Measurements from ENCODE around the gene MYO1F. TPM values are rescaled to one million over a fixed set of nuclear protein-coding genes. Genes with fewer than 3 reads are reported as not detected.
"Not testable (repeated sequence)": the region's sequence is repeated elsewhere in the genome, so short reads cannot be mapped to it uniquely, and the experiment has no call there.

The MYO1F gene
- total RNA-seq (100 to 1,000 TPM; 270 to 305 TPM), total RNA-seq (297 to 357 reads per million in 2 donors)

DNA sequence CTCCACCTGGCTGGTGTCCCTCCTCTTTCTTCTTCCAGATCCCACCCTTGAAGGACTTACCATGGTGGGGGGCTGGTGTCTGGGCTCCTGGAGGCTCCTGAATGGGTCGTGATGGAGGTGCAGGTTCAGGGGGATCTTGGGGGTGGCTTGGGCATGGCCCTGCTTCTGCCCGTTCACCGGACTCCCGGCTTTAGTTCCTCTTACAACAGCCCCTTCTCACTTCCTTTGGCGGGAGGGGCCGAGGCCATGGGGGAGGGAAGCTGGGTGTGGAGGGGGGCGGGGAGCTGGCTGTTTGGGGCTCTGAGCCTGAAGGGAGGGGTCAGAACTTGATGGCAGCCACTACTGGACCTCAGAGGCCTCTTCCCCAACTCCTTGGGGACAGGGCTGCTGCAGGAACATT, at the start of gene MYO1F:
Gene MYO1F, minus strand, starts transcription at position 196 of the 400 bp plus-strand sequence. Its CDS starts 133 bp downstream, at position 63.
- Mint-ChIP-seq H3K4me3 (peak within 1 kb of the TSS; percentile 99), H3K27me3 (no peaks in the 10 kb centered on the region), H3K36me3 (ENCODE audit: low read depth) (peaks cover 11% of the 10 kb centered on the region), H3K4me1 (peaks cover 50% of the 10 kb centered on the region), H3K27ac (peak within 1 kb of the TSS; percentile 97)
- DNase-seq (peak in 1 of 3 donors; percentile 15), ATAC-seq (no peak)
- H3K9me3 ChIP-seq (ENCODE audit: control insufficient read depth, low read length, poor library complexity, severe bottlenecking) = no peaks in the 10 kb centered on the region

DNA sequence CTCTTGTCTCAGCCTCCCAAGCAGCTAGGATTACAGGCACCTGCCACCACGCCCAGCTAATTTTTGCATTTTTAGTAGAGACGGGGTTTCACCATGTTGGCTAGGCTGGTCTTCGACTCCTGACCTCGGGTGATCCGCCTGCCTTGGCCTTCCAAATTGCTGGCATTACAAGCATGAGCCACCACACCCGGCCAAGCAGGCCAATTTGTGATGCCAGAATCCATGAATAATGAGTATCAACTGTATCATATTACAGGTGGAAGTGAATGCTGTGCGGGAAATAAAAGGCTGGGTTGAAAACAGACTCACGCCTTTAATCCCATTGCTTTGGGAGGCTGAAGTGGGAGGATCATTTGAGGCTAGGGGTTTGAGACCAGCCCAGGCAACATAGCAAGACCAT, 49.6 kb upstream of the MYO1F start:
- ATAC-seq (no peak), DNase-seq (no peak)

DNA sequence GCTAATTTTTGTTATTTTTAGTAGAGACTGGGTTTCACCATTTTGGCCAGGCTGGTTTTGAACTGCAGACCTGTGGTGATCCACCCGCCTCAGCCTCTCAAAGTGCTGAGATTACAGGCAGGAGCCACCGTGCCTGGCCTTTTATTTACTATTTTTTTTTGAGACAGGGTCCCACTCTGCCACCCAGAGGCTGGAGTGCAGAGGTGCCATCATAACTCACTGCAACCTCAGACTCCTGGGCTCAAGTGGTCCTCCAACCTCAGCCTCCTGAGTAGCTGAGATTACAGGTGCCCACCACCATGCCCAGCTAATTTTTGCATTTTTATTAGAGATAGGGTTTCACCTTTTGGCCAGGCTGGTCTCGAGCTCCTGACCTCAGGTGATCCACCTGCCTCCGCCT, 45.6 kb upstream of the MYO1F start:
- ATAC-seq; H3K4me3 Mint-ChIP-seq; H3K36me3 Mint-ChIP-seq (ENCODE audit: low read depth); H3K4me1 Mint-ChIP-seq; DNase-seq; H3K27ac Mint-ChIP-seq; H3K9me3 ChIP-seq (ENCODE audit: control insufficient read depth, low read length, poor library complexity, severe bottlenecking): not testable (repeated sequence)
- peaks cover 15% of the 10 kb centered on the region for H3K27me3 Mint-ChIP-seq

More for the DNA sequence above, 49.6 kb upstream of the MYO1F start:
- Mint-ChIP-seq H3K27me3 (peaks cover 5% of the 10 kb centered on the region), H3K27ac (no peak overlapping the region), H3K4me3 (no peak overlapping the region), H3K36me3 (ENCODE audit: low read depth) (peaks cover 3% of the 10 kb centered on the region), H3K4me1 (peaks cover 3% of the 10 kb centered on the region)
- no peaks in the 10 kb centered on the region for H3K9me3 ChIP-seq (ENCODE audit: control insufficient read depth, low read length, poor library complexity, severe bottlenecking)

DNA sequence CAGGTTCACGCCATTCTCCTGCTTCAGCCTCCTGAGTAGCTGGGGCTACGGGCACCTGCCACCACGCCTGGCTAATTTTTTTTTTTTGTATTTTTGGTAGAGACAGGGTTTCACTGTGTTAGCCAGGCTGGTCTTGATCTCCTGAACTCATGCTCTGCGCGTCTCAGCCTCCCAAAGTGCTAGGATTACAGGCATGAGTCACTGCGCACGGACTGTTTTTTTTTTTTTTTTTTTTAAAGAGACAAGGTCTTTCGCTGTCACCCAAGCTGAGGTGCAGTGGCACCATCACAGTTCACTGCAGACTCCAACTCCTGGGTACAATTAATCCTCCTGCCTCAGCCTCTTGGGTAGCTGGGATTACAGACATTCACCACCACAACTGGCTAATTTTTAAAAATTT, 41.5 kb upstream of the MYO1F start:
- DNase-seq (no peak), ATAC-seq (no peak)

DNA sequence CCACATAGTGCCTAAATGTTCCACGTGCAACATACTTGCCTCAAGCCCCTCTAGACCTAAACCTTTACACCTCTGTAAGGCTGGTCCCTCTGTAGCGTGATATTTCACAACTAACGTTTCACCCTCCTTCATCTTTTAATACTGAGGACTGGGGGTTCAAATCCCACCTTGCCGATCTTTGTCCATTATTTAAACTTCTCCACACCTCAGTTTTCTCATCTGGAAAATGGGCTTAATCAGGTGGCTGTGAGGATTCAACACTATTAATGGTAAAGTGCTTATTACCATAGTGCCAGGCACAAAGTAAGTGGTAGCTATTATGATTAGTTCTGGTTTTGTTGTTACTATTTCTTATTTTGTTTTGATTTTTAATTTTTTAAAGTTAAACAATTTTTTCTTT, 40.7 kb upstream of the MYO1F start:
- Mint-ChIP-seq H3K4me1 (peaks cover 8% of the 10 kb centered on the region), H3K27ac (no peak overlapping the region), H3K27me3 (peaks cover 10% of the 10 kb centered on the region), H3K36me3 (ENCODE audit: low read depth) (no peaks in the 10 kb centered on the region), H3K4me3 (no peak overlapping the region)
- ATAC-seq = no peak
- no peaks in the 10 kb centered on the region for H3K9me3 ChIP-seq (ENCODE audit: control insufficient read depth, low read length, poor library complexity, severe bottlenecking)
- no peak for DNase-seq

More for the DNA sequence above, 41.5 kb upstream of the MYO1F start:
- Mint-ChIP-seq H3K4me3 (no peak overlapping the region), H3K27ac (no peak overlapping the region), H3K4me1 (peaks cover 8% of the 10 kb centered on the region), H3K36me3 (ENCODE audit: low read depth) (no peaks in the 10 kb centered on the region), H3K27me3 (peaks cover 10% of the 10 kb centered on the region)
- H3K9me3 ChIP-seq (ENCODE audit: control insufficient read depth, low read length, poor library complexity, severe bottlenecking) = no peaks in the 10 kb centered on the region

DNA sequence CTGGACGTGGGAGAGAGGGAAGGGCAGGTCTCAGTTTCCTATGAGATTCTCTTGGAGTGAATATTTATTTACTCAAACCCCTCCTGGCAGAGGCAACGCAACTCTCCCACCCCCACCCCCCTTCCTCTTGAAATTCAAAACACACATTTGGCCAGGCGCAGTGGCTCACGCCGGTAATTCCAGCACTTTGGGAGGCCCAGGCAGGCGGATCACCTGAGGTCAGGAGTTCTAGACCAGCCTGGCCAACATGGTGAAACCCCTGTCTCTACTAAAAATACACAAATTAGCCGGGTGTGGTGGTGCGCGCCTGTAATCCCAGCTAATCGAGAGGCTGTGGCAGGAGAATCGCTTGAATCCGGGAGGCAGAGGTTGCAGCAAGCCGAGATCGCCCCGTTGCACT, 40.1 kb upstream of the MYO1F start:
- not testable (repeated sequence) for H3K27ac Mint-ChIP-seq; DNase-seq; H3K4me1 Mint-ChIP-seq; H3K36me3 Mint-ChIP-seq (ENCODE audit: low read depth); ATAC-seq; H3K9me3 ChIP-seq (ENCODE audit: control insufficient read depth, low read length, poor library complexity, severe bottlenecking); H3K4me3 Mint-ChIP-seq
- peaks cover 10% of the 10 kb centered on the region for H3K27me3 Mint-ChIP-seq

DNA sequence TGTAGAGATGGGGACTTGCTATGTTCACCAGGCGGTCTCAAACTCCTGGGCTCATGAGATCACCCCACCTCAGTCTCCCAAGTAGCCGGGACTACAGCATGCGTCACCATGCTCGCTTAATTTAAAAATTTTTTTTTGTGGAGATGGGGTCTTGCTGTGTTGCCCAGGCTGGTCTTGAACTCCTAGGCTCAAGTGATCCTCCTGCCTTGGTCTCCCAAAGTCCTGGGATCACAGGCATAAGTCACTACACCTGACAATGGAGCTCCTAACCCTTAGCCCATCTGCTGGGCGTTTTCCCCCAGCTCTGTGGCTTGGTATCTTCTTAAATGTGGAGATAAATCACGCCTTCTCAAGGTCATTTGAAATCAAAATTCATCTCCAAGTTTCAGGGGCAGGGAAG, 39.6 kb upstream of the MYO1F start:
- Mint-ChIP-seq H3K4me1 (peaks cover 12% of the 10 kb centered on the region), H3K36me3 (ENCODE audit: low read depth) (no peaks in the 10 kb centered on the region), H3K27me3 (peaks cover 10% of the 10 kb centered on the region), H3K27ac (no peak overlapping the region), H3K4me3 (no peak overlapping the region)
- DNase-seq (no peak), ATAC-seq (no peak)
- H3K9me3 ChIP-seq (ENCODE audit: control insufficient read depth, low read length, poor library complexity, severe bottlenecking) = no peaks in the 10 kb centered on the region

DNA sequence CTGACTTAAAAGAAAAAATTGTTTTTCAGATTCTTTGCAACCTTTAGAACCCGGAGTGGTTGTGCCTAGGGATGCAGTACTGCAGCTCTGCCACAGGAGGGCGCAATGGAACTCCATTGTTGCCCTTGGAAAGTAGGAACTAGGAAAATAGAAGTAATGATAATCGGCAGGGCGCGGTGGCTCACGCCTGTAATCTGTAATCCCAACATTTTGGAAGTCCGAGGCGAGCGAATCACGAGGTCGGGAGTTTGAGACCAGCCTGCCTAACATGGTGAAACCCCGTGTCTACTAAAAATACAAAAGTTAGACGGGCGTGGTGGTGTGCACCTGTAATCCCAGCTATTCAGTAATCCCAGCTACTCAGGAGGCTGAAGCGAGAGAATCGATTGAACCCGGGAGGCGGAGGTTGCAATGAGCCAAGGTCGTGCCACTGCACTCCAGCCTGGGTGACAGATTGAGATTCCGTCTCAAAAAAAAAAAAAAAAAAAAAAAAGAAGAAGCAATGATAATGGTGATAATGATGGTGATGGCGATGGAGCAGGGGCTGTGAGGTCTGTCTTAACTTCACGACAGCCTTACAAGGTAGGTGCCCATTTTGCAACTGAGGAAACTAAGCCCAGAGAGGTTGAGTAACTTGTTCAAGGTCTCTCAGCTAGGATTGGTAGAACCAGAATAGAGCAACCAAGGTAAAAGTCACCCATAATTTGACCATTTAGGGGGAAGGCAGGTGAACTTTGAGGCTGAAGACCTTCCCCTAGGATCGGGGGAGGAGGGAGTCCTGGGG, 38.8 kb upstream of the MYO1F start:
- Mint-ChIP-seq H3K4me3 (no peak overlapping the region), H3K4me1 (peaks cover 12% of the 10 kb centered on the region), H3K36me3 (ENCODE audit: low read depth) (no peaks in the 10 kb centered on the region), H3K27me3 (peaks cover 10% of the 10 kb centered on the region), H3K27ac (peak overlapping the region; percentile 70)
- peak; percentile 41 to 63 (median 43) for DNase-seq
- peak; percentile 63 for ATAC-seq
- no peaks in the 10 kb centered on the region for H3K9me3 ChIP-seq (ENCODE audit: control insufficient read depth, low read length, poor library complexity, severe bottlenecking)

DNA sequence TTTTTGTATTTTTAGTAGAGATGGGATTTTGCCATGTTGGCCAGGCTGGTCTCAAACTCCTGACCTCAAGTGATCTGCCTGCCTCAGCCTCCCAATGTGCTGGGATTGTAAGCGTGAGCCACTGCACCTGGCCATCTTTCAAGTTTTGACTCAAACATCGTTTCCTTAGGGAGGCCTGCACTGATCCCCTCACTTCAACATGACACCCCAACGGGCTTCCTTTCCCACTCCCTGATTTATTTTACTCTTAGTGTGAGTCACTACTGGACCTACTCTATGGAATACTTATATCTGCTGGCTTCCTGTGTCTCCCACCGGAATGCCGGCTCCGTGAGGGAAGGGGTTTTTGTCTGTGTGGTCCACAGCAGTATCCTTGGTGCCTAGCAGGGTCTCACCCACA, 37.8 kb upstream of the MYO1F start:
- H3K4me1 Mint-ChIP-seq = peaks cover 16% of the 10 kb centered on the region
- no peak for ATAC-seq
- peaks cover 3% of the 10 kb centered on the region for H3K27me3 Mint-ChIP-seq
- H3K36me3 Mint-ChIP-seq (ENCODE audit: low read depth) = peaks cover 4% of the 10 kb centered on the region
- H3K27ac Mint-ChIP-seq = no peak overlapping the region
- DNase-seq = no peak
- H3K9me3 ChIP-seq (ENCODE audit: control insufficient read depth, low read length, poor library complexity, severe bottlenecking) = no peaks in the 10 kb centered on the region
- H3K4me3 Mint-ChIP-seq = peak overlapping the region; percentile 5

DNA sequence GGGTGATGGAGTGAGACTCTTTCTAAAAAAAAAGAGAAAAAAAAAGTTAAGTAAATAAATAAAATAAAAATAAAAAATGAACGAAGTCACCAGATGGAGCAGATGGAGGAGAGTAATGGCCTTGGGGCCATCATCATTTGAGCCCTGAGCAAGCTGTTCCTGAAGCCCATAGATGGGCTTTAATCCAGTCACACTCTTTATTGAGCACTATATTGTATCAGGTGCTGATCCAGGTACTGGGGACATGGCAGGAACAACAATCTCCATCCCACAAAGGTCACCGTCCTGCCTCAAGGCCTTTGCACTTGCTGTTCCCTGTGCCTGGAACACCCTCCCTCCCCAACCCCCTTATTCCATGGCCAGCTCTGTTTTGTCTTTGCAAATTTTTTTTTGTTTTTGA, 37.2 kb upstream of the MYO1F start:
- Mint-ChIP-seq H3K27ac (no peak overlapping the region), H3K4me1 (peaks cover 21% of the 10 kb centered on the region), H3K27me3 (peaks cover 4% of the 10 kb centered on the region), H3K36me3 (ENCODE audit: low read depth) (peaks cover 6% of the 10 kb centered on the region), H3K4me3 (no peak overlapping the region)
- DNase-seq = no peak
- no peak for ATAC-seq
- no peaks in the 10 kb centered on the region for H3K9me3 ChIP-seq (ENCODE audit: control insufficient read depth, low read length, poor library complexity, severe bottlenecking)

DNA sequence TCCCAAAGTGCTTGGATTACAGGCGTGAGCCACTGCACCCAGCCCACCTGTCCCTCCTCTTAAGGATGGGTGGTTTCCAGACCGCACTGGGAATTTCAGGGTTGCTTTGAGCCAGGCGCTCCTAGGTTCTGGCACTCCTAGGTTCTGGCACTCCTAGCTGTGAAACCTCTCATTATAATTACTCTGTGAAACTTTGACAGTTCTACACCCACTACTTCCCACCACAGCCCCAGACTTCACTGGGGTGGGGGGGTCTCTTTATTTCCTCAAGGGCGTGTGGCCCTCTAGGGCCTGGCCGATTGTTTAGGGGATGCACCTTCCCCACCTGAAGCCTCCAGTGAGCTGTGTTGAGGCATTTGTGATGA, 35.5 kb upstream of the MYO1F start:
- DNase-seq = no peak

DNA sequence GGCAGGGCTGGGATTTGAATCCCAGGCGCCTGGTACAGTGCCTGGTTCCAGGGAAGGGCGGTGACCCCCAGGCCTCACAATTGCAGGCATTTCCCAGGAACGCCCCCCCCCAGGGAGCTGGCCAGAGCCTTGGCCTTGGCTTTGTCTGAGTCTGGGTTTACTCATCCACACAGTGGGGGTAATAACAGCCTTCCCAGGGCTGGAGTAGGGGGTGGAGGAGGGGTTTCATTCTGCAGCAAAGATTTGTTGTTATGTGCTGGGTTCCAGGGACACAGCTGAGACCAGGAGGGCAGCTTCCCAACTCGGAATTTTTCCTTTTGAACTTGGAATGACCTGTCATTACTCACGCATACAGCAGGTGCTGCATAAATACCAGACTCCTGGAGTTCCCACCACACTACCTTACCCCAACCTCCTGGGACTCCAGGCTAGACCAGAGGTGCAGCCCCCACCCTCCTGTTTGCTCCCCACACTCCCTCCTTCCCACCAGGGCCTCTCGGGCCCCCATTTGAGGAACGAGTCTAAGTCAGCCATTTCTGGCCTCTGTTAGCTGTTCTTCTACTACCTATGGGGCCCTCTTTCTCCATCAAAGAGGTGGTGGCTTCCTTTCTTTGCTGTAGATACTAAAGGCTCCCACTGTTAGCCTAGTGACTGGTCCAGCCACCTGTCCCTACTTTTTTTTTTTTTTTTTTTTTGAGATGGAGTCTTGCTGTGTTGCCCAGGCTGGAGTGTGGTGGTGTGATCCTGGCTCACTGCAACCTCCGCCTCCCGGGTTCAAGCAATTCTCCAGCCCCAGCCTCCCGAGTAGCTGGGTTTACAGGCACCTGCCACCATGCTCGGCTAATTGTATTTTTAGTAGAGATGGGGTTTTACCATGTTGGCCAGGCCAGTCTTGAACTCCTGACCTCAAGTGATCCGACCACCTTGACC, 34.9 kb upstream of the MYO1F start:
- peak; percentile 39 for ATAC-seq
- peak overlapping the region; percentile 56 for H3K27ac Mint-ChIP-seq
- DNase-seq = no peak
- peaks cover 4% of the 10 kb centered on the region for H3K27me3 Mint-ChIP-seq
- no peaks in the 10 kb centered on the region for H3K9me3 ChIP-seq (ENCODE audit: control insufficient read depth, low read length, poor library complexity, severe bottlenecking)
- peaks cover 34% of the 10 kb centered on the region for H3K4me1 Mint-ChIP-seq
- H3K4me3 Mint-ChIP-seq = peak overlapping the region; percentile 87
- H3K36me3 Mint-ChIP-seq (ENCODE audit: low read depth) = peaks cover 6% of the 10 kb centered on the region

More for the DNA sequence above, 35.5 kb upstream of the MYO1F start:
- H3K27ac Mint-ChIP-seq = peak overlapping the region; percentile 56
- H3K27me3 Mint-ChIP-seq = peaks cover 4% of the 10 kb centered on the region
- H3K36me3 Mint-ChIP-seq (ENCODE audit: low read depth) = peaks cover 6% of the 10 kb centered on the region
- peaks cover 32% of the 10 kb centered on the region for H3K4me1 Mint-ChIP-seq
- ATAC-seq = no peak
- H3K4me3 Mint-ChIP-seq = peak overlapping the region; percentile 50
- H3K9me3 ChIP-seq (ENCODE audit: control insufficient read depth, low read length, poor library complexity, severe bottlenecking) = no peaks in the 10 kb centered on the region

DNA sequence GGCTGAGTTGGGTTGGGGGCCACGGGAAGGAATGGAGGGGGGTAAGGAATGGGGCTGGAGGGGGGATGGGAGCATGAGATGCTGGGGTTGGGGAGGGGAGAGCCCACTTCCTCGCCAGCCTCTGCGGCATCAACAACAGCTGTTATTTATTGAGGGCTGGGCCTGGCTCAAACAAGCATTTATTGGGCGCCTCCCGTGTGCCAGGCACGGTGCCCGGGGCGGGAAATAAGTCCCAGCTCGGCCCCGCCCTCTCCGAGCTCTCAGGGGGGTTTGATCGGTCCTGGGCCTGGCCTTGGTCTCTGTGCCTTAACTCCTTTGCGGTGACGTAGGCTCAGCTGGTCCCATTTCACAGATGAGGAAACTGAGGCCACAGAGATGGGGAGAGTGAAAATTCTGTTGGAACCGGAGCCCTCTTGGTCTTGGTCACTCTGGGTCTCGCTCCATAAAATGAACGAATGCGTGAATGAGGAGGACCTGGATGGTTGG, 34.2 kb upstream of the MYO1F start:
- no peak for DNase-seq
- ATAC-seq = no peak
- Mint-ChIP-seq H3K27me3 (peaks cover 4% of the 10 kb centered on the region), H3K36me3 (ENCODE audit: low read depth) (peaks cover 10% of the 10 kb centered on the region), H3K4me3 (peak overlapping the region; percentile 43), H3K4me1 (peaks cover 37% of the 10 kb centered on the region), H3K27ac (peak overlapping the region; percentile 21)
- H3K9me3 ChIP-seq (ENCODE audit: control insufficient read depth, low read length, poor library complexity, severe bottlenecking) = no peaks in the 10 kb centered on the region

Measured in T-helper 17 cell (primary cell).